DMS53 treated with DMSO at 0.1 percent for 48 hours (cell line): ENCODE measurements around the gene FSTL4.

Experiments
- DNase-seq: peaks from one replicate; lab custom pipeline; 2025; ENCODE audit not compliant: unreplicated experiment; lab: John Stamatoyannopoulos, UW

Gene FSTL4

GRCh38 chr5:133611357-133612248 is 738 bp downstream of the FSTL4 start:
- DNase-seq = peak; percentile 46

GRCh38 chr5:133610489-133611356 is 1.6 kb downstream of the FSTL4 start:
- DNase-seq = peak; percentile 56

GRCh38 chr5:133607451-133607850 is 4.9 kb downstream of the FSTL4 start:
- DNase-seq = no peak

DNA sequence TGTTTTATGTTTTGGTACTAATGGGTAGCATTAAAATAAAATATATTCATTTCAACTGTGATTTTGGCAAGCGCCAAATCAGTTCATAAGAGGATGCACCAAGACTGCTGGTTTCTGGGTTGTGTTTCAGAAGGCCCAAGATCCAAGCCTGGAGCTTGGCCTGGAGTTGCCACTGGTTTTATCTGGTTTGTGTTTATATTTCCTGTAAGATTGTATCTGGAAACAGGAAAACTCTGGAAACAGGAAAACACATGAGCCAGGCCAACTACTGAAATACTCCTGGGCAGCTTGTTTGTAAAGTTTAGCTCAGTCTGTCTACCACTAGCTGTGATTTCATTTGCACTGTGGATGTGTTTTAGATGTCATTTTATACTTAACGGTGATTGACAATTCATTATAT is 5.5 kb downstream of the FSTL4 start:
- no peak for DNase-seq

DNA sequence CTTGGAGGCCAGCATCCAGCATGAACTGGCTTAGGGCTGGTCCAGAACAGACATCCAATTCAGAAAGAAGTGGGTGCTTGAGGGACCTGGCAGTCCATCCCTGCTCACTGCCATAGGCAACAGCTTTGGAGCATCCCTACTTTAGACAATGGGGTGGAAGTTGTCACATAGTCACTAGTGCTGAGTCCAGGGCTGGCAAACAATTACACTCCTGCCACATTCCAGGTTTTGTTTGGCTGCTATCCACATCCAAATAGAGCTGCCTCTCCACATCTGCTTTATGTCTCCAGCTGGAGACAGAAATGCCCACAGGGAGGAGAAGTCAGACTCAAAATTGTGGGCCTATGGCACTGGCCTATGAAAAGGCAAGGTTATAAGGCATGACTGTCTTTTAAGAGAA is 7.0 kb downstream of the FSTL4 start:
- no peak for DNase-seq

- no peak for DNase-seq
These were observed 8.6 kb downstream of the FSTL4 start for GRCh38 chr5:133603711-133604110.

- DNase-seq = no peak
These were observed 9.4 kb downstream of the FSTL4 start for GRCh38 chr5:133602835-133603380.

DNA sequence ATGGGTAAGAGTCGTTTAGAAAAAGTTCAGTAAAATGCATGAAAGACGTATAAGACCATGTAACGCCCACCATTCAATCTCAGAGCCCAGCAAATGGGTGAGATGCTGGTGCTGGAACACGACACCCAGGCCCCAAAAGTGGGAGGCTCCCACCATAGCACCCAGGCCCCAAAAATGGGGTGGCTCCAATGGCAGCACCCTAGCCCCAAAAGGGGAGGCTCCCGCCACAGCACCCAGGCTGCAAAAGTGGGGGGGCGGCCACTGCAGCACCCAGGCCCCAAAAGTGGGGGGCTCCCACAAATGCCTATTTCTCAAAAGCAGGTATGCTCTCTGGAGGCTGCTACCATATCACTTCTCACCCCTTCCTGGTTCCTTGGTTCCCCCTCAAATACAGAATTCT is 12.7 kb downstream of the FSTL4 start:
- DNase-seq = no peak

DNA sequence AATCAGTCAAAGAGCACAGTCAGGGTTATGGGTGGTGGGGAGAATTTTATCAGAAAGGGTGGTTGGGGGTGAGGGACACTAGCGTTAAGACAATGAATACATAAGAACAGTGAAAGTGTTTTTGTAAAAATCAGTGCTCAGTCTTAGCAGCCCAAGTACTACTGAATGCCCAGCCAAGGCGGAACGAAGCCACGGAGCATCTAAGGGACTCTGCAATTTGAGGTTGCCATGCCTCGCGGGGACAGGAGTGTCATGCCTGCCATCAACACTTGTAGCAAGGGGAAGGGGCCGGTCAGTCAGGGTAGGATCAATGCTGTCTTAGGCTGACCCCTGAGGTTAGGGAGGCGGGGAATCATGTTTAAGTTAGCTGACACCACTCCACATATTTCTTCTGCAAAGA is 13.3 kb downstream of the FSTL4 start:
- no peak for DNase-seq

DNA sequence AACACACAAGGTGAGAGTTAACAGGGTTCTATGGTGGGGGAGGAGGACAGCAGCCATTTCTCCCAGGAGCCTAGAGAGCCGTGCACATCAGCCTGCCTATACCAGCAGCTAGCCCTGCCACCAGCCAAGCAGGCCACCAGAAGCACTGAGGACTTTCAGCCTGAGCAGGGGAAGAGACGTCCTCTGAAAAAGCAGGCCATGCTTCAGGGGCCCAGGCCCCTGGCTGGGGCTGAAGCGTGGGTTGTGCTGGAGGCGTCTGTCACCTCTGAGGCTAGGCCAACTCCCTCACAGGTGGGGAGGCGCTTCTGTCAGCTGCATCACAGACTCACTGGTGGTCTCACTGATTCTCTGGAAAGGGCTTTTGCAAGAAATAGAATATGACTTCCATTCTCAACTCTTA is 16.3 kb downstream of the FSTL4 start:
- DNase-seq = no peak

GRCh38 chr5:133595465-133595864 is 16.9 kb downstream of the FSTL4 start:
- no peak for DNase-seq

- DNase-seq = no peak
These were observed 23.1 kb downstream of the FSTL4 start for GRCh38 chr5:133589286-133589685.

DNA sequence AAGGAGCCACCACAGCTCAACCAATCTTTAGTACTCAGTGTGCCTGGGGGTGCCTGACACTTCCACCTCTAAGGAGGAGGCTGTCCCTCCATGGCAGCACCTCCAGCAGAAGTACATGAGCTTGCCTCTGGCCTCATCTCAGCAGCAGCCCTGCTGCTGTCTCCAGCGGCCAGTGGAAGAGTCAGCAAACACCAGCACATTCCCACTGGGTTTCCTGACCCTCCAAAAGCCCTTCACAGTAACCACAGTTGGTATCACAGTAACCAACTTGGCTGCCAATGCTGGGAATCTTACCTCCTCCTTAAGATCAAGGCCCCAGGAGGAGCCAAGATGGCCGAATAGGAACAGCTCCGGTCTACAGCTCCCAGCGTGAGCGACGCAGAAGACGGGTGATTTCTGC is 29.4 kb downstream of the FSTL4 start:
- no peak for DNase-seq

DNA sequence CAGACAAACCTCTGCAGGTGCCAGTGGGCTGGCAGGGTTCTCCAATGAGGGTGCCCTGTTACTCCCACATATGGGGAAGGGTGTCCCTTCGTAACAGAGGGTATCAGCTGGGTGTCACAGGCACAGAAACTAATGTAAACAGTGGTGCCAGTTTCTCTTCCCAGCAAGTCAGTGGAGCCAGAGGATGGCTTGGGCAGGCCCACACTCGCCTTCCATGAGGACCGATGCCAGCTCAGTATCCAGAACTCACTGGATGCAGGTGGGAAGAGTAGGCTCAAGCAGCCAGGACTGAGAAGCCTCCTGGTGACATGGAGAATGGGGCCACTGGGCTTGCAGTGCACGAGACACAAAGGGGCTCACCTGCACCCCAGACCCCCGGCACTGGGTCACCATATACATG is 30.4 kb downstream of the FSTL4 start:
- no peak for DNase-seq

DNA sequence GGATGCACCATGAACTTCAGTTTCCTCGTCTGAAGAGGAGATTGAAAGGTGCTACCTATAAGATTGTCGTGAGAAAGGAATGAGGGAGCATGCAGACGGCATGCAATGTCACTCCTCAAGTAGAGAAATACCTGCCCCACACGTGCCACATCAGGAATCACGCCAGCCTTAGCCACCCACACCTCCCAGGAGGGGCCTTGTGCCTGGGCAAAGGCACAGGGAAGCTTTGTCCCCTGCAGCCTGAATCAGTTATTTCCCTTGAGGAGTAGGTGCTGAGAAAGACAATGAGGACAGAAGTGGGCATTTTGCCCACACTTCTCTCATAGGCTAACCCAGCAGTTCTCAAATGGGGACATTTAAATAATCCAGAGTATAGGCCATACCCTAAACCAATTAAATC is 31.0 kb downstream of the FSTL4 start:
- DNase-seq = no peak

DNA sequence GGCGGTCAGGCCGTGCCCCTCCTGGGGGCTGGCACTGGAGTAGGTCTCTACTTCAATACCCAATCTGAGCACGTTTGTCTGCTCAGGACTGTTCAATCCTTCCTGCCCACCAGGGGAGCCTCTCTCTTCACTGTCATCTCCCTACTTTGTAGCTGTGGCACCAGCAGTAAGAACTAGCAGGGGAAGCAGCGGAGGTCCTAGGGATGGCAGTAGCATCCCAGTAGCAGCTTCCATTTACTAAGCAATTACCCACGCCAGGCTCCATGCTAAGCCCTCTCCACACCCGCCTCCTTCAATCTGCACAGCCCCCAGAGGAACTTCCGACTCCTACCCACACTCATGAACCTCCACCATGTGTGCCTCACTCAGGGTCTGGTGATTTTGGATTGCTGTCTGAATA is 31.7 kb downstream of the FSTL4 start:
- DNase-seq = no peak

GRCh38 chr5:133579766-133580165 is 32.6 kb downstream of the FSTL4 start:
- DNase-seq = no peak

DNA sequence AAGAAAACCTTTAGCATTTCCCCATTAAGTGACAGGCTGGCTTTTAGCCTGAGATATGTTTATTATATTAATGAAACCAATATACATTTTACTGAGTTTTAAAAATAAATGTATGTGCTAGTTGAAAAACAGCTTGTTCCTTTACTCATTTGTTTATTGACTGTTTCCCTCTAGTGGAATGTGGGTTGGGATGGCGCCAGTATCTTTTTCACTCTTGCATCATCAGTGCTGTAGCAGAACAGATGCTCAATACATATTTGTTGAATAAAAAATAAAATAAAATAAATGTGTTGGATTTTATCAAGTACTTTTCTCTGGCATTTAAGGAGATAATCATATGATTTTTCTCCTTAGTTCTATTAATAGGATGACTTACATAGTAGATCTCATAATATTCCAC is 43.0 kb downstream of the FSTL4 start:
- DNase-seq = no peak

- no peak for DNase-seq
These were observed 46.3 kb downstream of the FSTL4 start for GRCh38 chr5:133565993-133566392.

- DNase-seq = no peak
These were observed 47.3 kb downstream of the FSTL4 start for GRCh38 chr5:133564921-133565565.

DNA sequence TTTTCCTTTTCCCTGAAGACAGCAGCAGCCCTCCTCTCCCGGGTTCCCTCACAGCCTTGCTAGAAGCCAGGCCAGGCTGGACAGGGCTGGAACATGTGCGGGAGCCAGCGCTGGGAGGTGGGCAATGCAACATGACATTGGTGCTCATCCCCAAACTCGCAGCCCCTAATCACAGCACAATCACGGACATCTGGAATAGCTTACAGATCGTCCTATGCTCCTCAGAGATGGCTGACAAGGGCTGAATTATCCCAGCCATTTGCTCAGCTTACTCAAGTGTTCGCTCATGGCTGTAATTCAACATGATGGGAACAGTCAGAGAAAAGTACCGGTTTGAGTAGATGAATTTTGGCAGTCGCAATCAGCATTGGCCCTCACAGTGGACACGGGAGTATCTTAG is 49.8 kb downstream of the FSTL4 start:
- no peak for DNase-seq
